ENCODE data around the gene SWT1.

SWT1 gene

GRCh38 chr1:185325413-185325812 is 168.4 kb downstream of the SWT1 start:
- Histone ChIP-seq H3K4me3 (replicated peaks; ENCODE audit: insufficient read depth, low read length) (no peak overlapping the region), H3K27me3 (ENCODE audit: insufficient read depth, poor library complexity, severe bottlenecking) (no peaks in the 10 kb centered on the region), H3K27ac (replicated peaks) (no peak overlapping the region)
- TF ChIP-seq REST (IDR thresholded peaks at IDR 0.05; ENCODE audit: insufficient replicate concordance, low read depth): no peak
- no peak for DNase-seq (ENCODE audit: low read depth in 1 of 2, low spot score in 1 of 2)

GRCh38 chr1:185328255-185328654 is 171.3 kb downstream of the SWT1 start:
- H3K27ac ChIP-seq (replicated peaks): peak overlapping the region; percentile 44
- DNase-seq (ENCODE audit: low read depth in 1 of 2, low spot score in 1 of 2): peak; percentile 66 to 69
- TF ChIP-seq SPI1 (IDR thresholded peaks at IDR 0.05; ENCODE audit: borderline replicate concordance, low read depth) (peak; percentile 25; the same call in 1 of the 2 replicates), GABPA (IDR thresholded peaks at IDR 0.05; ENCODE audit: low read depth) (no peak), REST (IDR thresholded peaks at IDR 0.05; ENCODE audit: insufficient replicate concordance, low read depth) (no peak)
- H3K4me3 ChIP-seq (replicated peaks; ENCODE audit: insufficient read depth, low read length): no peak overlapping the region
- H3K27me3 ChIP-seq (ENCODE audit: insufficient read depth, poor library complexity, severe bottlenecking): no peaks in the 10 kb centered on the region

GRCh38 chr1:185334182-185334581 is 177.2 kb downstream of the SWT1 start:
- Histone ChIP-seq H3K27me3 (ENCODE audit: insufficient read depth, poor library complexity, severe bottlenecking) (no peaks in the 10 kb centered on the region), H3K4me3 (replicated peaks; ENCODE audit: insufficient read depth, low read length) (no peak overlapping the region), H3K27ac (replicated peaks) (no peak overlapping the region)
- TF ChIP-seq GABPA (IDR thresholded peaks at IDR 0.05; ENCODE audit: low read depth): no peak
- no peak for TF ChIP-seq SPI1 (IDR thresholded peaks at IDR 0.05; ENCODE audit: borderline replicate concordance, low read depth)
- TF ChIP-seq CTCF (IDR thresholded peaks at IDR 0.05; ENCODE audit: insufficient read depth, low read length): no peak
- no peak for TF ChIP-seq POLR2AphosphoS5 (IDR thresholded peaks at IDR 0.05; ENCODE audit: low read depth)
- TF ChIP-seq REST (IDR thresholded peaks at IDR 0.05; ENCODE audit: insufficient replicate concordance, low read depth): no peak
- DNase-seq (ENCODE audit: low read depth in 1 of 2, low spot score in 1 of 2): no peak

GRCh38 chr1:185337246-185337645 is 180.3 kb downstream of the SWT1 start:
- Histone ChIP-seq H3K27me3 (ENCODE audit: insufficient read depth, poor library complexity, severe bottlenecking) (no peaks in the 10 kb centered on the region), H3K27ac (replicated peaks) (peak overlapping the region; percentile 2; the same call in 1 of the 2 replicates), H3K4me3 (replicated peaks; ENCODE audit: insufficient read depth, low read length) (no peak overlapping the region)
- peak in 1 of 2 experiments; percentile 16 for DNase-seq (ENCODE audit: low read depth in 1 of 2, low spot score in 1 of 2)
- TF ChIP-seq SPI1 (IDR thresholded peaks at IDR 0.05; ENCODE audit: borderline replicate concordance, low read depth): no peak
- no peak for TF ChIP-seq CTCF (IDR thresholded peaks at IDR 0.05; ENCODE audit: insufficient read depth, low read length)
- TF ChIP-seq REST (IDR thresholded peaks at IDR 0.05; ENCODE audit: insufficient replicate concordance, low read depth): no peak
- no peak for TF ChIP-seq GABPA (IDR thresholded peaks at IDR 0.05; ENCODE audit: low read depth)
- no peak for TF ChIP-seq POLR2AphosphoS5 (IDR thresholded peaks at IDR 0.05; ENCODE audit: low read depth)
